Stimulated activated CD8-positive, alpha-beta memory T cell treated with anti-CD3 and anti-CD28 coated beads, Interleukin-15, amount 100 ng/mL, for 1 hour (primary cell): ENCODE measurements around the gene PDE1C.

Source experiments
- DNase-seq: peaks from one replicate; pipeline ENCODE4 v3.0.0-alpha.2; 2020; ENCODE audit warnings: low read depth

PDE1C gene

DNA sequence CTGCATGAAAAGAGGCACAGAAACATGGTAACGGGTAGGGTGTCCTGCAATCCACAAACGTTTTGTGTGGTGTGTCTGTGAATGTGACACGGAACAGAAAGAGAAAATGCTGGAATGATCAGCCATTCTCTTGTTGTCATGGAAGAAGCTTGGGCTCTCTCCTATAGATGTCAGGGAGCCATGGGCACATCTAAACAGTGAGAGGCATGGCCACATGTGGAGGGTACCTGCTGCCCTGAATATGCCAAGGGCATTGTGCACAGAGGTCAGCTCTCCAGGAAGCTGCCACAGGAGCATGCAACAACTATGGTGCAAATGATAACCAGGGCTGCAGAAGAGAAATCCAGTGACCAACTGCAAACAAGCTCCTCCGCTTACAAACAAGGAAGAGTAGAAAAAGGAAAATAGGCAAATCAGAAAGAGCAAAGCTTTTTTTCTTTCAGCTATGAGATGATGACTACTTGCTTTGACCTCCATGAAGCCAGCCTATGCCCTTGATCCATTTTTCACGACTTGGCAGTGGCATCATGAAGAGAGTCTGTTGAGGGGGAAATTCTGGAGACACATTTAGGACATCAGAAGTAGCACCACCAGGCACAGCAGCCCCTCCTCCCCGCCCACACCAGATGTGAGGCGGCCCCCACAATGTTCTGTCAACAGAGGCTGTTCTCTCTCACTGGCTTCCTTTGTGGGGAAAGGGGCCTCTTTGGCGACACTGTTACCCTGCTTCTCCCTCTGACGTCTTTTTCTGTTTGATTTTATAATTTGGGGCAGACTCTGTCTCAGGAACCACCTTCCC, 4.8 kb upstream of the PDE1C start:
- DNase-seq: no peak

GRCh38 chr7:32073533-32073932, 3.3 kb upstream of the PDE1C start:
- DNase-seq: no peak

DNA sequence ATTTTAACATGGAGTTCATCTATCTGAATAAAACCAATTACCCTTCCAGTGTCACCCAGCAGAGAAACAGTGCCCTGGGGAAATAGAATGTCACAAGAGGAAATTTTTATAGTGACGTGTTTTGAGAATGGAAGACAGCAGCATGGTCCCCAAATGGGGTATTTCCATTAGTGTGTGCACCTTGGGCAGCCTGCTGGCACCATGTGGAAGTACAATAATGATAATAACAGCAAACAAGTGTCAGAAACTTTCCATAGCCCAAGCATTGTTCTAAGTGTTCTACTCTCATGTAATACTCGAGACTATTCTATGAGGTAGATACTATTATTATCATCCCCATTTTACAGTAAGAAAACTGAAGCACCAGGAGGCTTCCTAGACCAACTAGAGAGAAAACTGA, 2.2 kb upstream of the PDE1C start:
- DNase-seq: no peak

GRCh38 chr7:32071466-32072091, 1.4 kb upstream of the PDE1C start:
- no peak for DNase-seq

GRCh38 chr7:32070051-32070405, 179 bp downstream of the PDE1C start:
- DNase-seq: no peak

DNA sequence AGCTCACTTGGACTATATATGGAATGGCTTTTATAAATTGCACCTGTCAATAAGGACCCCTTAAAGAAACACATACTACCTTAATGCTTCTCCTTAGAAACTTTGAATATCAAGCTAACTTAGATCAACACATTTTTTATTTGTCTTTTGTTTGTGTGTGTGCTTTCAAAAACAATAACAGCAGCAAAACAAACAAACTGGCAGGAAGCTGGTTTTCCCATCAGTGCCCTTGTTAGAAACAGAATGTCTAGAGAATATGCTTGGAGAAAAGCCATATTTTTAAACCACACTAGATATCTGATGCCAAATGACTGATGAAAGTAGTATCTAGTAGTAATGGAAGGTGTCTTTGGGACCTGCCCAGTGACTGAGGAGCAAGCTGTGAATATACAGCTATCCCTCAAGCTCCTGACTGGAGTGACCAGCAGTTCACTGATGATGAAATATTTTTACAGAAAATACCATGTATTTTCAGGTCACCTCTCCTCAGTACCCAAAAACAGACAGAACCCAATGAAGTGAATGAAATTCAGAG, 1.0 kb downstream of the PDE1C start:
- DNase-seq: no peak

DNA sequence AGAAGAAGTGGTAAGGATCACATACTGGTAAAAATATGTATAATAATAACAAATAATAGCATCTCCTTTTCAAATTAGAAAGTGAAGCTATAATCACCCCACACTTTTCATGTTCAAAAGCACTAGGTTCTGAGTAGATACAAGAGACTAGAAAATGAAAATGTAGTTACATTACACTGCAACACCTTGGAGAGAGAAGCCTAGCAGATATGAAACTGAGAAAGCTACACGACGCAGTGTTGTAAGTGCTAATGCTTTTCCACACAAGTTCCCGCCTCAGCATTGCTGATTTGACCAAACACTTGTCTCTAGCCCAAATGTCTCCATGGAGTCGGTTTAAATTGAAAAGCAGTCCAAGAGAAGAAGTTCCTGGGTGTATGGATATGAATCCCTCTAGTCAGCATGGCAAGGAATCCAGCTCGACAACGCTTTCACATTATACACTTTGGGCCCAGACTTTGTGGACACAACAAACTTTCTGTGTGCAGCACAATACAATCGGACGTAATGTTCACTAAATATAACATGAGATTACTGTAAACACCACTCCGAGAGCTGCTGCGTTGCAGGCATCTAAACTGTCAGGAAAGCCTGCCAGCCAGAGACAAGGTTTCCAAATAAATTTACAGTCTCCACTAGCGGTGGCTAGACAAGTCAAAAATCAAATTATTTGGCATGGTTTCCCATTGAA, 1.7 kb downstream of the PDE1C start:
- no peak for DNase-seq

- no peak for DNase-seq
These were observed 3.8 kb downstream of the PDE1C start for GRCh38 chr7:32066441-32066840.

- no peak for DNase-seq
These were observed 6.6 kb downstream of the PDE1C start for GRCh38 chr7:32063614-32064013.

DNA sequence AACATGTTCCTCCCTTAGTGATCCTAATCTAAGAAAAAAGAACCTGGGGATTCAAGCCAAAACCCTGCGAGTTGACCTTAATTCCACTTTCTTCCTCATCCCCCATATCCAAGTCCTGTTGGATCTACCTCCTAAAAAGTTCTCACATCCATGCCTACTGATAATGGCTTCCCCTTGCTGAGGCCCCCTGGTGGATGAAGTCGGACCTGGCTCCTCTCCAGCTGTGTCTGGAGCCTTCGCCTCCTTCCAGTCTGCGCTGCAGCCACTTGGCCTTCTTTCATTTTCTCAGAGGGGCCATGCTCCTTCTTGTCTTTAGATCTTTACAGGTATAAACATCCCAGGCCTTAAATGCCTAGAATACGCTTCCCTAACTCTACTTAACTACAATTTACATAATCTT, 8.1 kb downstream of the PDE1C start:
- DNase-seq: no peak

GRCh38 chr7:32061346-32061745, 8.9 kb downstream of the PDE1C start:
- no peak for DNase-seq

DNA sequence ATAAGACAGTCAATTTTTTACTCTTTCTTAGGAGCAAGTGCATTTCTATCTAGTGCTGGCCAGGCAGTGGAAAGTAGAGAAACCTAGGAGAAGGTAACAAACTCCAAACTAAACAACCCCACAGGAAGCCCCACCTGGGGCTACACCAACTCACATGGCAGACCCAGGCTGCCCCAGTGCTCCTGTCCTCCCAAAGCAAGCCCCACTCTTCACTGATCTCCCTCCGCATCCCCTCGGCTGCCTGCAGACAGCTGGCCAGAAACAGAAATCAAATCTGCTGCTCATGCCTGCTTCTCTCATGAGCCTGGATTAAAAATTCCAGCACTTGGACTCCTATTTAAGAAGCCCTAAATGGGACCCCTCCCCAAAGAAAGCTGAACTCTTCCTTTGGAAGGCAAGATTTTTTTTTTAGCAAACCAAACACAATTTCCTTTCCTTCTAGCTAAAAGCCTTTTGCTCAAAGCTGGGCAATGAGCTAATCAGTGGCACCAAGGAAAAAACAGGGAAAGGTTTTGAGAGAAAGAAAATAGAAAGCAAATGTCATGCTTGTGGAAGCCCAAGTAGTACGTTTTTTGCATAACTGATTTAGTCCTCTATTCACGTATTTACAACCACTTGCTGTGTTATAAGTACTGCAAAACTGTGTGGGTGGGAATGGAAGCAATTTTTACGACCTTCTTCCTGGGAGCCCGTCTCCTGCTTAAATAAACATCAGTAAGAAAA, 10.8 kb downstream of the PDE1C start:
- DNase-seq: no peak

- no peak for DNase-seq
These were observed 12.2 kb downstream of the PDE1C start for GRCh38 chr7:32058002-32058401.

DNA sequence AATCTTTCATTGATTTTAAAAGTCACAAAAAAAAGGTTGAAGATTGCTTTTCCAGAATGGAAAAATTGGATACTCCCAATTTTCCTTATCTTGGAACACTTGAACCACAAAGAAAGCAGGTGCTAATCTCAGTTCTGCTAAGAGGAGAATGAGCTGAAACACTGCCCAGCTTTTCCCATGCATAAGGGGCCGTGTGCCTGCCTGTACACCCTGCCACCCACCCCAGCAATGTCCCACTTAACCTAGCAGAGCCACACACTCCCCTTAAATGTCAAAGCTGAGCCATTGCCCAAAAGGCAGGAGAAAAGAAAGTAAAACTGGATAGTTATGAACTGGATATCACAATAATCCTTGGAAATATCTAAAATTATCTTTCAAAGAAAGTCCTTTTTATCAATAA, 13.4 kb downstream of the PDE1C start:
- no peak for DNase-seq

- DNase-seq: no peak
These were observed 17.0 kb downstream of the PDE1C start for GRCh38 chr7:32053204-32053603.

DNA sequence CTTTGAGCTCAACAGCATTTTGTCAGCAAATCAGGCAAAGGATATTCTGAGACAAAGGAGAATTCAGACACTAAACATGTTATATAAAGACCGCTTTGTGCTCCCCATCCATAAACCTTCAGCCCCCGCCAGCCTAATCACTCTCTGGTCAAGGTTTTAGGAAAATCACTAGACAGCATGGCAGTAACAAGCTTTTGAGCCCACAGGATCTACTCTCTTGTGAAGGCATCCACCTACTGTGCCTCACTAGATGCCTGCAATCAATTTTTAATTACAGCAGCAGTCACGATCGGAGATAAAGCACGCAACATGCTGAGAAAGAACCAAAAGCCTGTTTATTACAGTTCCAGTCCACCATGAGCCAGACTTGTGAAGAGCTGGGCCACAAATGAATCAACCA, 19.1 kb downstream of the PDE1C start:
- DNase-seq: no peak

DNA sequence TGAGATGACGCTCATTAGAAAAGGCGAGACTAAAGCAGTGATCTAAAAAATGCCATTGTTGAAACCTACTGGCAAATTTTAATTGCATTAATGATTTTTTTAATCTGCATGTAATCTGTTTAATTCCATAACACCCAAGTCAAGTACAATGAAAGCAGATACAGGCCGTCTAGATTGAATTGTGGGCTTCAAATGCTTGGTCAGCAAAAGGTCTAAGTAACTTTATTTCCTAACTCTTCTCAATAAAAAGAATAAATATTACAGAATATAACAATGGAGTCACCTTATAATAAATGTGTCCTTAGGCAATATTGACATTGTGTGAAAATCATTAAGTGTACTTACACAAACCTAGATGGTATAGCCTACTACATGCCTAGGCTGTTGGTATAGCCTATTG, 20.6 kb downstream of the PDE1C start:
- no peak for DNase-seq

GRCh38 chr7:32048970-32049491, 21.2 kb downstream of the PDE1C start:
- no peak for DNase-seq

DNA sequence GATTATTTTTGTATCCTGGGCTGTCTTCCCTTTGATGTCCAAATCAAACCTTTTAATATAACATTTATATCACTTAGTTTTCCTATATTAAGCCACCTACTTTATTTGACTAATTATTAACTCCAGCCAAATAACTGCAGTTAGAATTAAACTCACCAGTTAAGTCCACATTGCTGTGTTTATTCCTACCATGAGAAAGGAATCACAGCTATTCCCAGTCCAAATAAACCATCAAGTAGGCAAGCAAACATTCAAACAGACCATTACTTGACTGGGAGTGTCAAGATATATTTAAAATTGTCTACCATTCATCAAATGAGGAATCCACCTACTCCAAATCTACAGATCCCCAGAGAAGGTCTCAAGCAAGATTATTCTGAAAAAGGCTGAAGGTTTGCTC, 22.4 kb downstream of the PDE1C start:
- no peak for DNase-seq

DNA sequence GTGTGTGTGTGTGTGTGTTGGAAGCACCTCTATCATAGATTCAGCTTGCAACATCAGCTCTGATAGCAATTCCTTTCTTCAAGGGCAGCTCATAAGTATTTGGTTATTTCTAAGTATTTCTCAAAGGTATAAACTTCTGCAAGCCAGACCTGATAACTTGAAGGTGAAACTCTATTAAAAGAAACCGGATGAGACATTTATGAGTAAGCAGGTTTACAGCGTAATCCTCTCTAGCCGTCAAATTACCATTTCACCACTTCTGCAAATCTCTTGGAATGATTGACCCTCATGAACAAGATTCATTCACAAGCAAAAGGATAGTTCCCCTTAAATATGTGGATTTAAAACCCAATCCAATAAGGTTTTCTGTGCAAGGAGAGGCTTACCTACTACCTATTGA, 23.1 kb downstream of the PDE1C start:
- DNase-seq: no peak

DNA sequence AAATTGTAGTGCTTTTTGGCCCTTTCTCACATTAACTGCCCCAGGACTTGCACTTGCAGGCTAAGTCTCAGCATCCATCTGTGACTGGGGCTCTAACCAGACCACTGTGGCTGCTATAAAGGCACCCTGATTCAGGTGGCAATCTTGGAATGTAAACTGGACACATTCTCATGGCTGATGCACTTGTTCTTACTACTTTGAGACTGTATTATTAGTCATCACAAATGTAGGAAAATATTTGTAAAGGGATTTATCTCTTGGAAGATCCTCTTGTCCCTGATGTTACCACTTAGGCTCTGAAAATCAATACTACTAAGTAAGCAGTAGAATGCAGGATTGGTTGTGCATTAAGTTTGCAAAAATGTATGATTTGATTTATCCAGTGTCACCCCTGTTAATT, 25.0 kb downstream of the PDE1C start:
- DNase-seq: no peak

DNA sequence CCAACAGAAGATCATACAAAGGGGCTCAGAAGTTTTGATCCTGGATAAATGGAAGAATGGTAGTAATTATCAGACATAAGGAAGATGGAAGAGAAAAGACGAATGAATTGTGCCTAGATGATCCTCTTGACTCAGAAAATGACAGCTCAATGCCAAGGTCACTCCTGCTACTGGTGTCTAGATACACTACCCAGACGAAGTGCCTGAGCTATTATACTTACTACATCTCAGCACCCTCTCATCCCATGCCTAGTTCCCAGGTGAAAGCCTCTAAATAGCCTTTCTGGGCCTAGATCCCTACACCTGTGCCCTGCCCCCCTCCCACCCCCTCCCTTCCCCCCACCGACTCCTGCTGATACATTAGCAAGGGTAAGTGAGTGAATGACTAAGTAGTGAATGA, 25.5 kb downstream of the PDE1C start:
- no peak for DNase-seq
